ENCODE data around the gene IREB2.

The IREB2 gene, protein sequence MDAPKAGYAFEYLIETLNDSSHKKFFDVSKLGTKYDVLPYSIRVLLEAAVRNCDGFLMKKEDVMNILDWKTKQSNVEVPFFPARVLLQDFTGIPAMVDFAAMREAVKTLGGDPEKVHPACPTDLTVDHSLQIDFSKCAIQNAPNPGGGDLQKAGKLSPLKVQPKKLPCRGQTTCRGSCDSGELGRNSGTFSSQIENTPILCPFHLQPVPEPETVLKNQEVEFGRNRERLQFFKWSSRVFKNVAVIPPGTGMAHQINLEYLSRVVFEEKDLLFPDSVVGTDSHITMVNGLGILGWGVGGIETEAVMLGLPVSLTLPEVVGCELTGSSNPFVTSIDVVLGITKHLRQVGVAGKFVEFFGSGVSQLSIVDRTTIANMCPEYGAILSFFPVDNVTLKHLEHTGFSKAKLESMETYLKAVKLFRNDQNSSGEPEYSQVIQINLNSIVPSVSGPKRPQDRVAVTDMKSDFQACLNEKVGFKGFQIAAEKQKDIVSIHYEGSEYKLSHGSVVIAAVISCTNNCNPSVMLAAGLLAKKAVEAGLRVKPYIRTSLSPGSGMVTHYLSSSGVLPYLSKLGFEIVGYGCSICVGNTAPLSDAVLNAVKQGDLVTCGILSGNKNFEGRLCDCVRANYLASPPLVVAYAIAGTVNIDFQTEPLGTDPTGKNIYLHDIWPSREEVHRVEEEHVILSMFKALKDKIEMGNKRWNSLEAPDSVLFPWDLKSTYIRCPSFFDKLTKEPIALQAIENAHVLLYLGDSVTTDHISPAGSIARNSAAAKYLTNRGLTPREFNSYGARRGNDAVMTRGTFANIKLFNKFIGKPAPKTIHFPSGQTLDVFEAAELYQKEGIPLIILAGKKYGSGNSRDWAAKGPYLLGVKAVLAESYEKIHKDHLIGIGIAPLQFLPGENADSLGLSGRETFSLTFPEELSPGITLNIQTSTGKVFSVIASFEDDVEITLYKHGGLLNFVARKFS

GRCh38 chr15:78437762-78438618 lies at the start of gene IREB2:
Gene IREB2 (plus strand): TSS chr15:78438216. CDS start chr15:78438338, 122 bp downstream.
- H3K4me3 Mint-ChIP-seq, result peak within 1 kb of the TSS; percentile 89
- H3K27ac Mint-ChIP-seq, result peak within 1 kb of the TSS; percentile 92
- peaks cover 33% of the 10 kb centered on the region for H3K4me1 Mint-ChIP-seq (ENCODE audit: low read depth)
- peaks cover 3% of the 10 kb centered on the region for H3K27me3 Mint-ChIP-seq (ENCODE audit: low read depth)
- H3K36me3 Mint-ChIP-seq (ENCODE audit: low read depth), result peaks cover 13% of the 10 kb centered on the region
- no peaks in the 10 kb centered on the region for H3K9me3 Mint-ChIP-seq

DNA sequence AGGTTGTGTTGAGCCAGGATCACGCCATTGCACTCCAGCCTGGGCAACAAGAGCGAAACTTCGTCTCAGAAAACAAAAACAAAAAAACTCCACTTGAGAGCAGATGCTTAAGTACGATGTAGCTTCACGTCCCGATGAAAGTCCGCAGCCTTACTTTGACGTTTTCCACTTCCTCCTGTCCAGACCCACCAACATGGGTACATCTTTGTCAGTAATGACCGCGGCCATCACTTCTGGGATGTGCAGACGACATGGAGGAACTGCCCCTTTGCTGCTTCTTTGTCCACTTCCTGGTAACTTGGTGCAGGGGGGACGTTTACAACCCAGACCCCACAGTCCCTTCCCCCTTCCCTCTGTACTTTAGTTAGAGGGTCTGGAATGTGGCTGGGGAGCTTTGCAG lies 49.2 kb upstream of the IREB2 start:
- no peaks in the 10 kb centered on the region for H3K36me3 Mint-ChIP-seq (ENCODE audit: low read depth)
- H3K27ac Mint-ChIP-seq, result no peak overlapping the region
- no peaks in the 10 kb centered on the region for H3K4me1 Mint-ChIP-seq (ENCODE audit: low read depth)
- no peaks in the 10 kb centered on the region for H3K9me3 Mint-ChIP-seq
- H3K27me3 Mint-ChIP-seq (ENCODE audit: low read depth), result peaks cover 19% of the 10 kb centered on the region
- H3K4me3 Mint-ChIP-seq, result no peak overlapping the region

- H3K36me3 Mint-ChIP-seq (ENCODE audit: low read depth), result no peaks in the 10 kb centered on the region
Measured at GRCh38 chr15:78389322-78389721, 48.7 kb upstream of the IREB2 start.

GRCh38 chr15:78389738-78390137 lies 48.3 kb upstream of the IREB2 start:
- Mint-ChIP-seq H3K9me3 (no peaks in the 10 kb centered on the region), H3K36me3 (ENCODE audit: low read depth) (no peaks in the 10 kb centered on the region), H3K27ac (no peak overlapping the region), H3K4me1 (ENCODE audit: low read depth) (no peaks in the 10 kb centered on the region), H3K27me3 (ENCODE audit: low read depth) (peaks cover 16% of the 10 kb centered on the region), H3K4me3 (no peak overlapping the region)

More at GRCh38 chr15:78389322-78389721, 48.7 kb upstream of the IREB2 start:
- Mint-ChIP-seq H3K27ac (no peak overlapping the region), H3K4me1 (ENCODE audit: low read depth) (no peaks in the 10 kb centered on the region), H3K4me3 (no peak overlapping the region), H3K27me3 (ENCODE audit: low read depth) (peaks cover 19% of the 10 kb centered on the region), H3K9me3 (no peaks in the 10 kb centered on the region)

GRCh38 chr15:78390242-78390641 lies 47.8 kb upstream of the IREB2 start:
- Mint-ChIP-seq H3K27me3 (ENCODE audit: low read depth) (peaks cover 11% of the 10 kb centered on the region), H3K36me3 (ENCODE audit: low read depth) (no peaks in the 10 kb centered on the region), H3K9me3 (no peaks in the 10 kb centered on the region), H3K4me1 (ENCODE audit: low read depth) (no peaks in the 10 kb centered on the region), H3K27ac (no peak overlapping the region), H3K4me3 (no peak overlapping the region)

GRCh38 chr15:78390826-78391225 lies 47.2 kb upstream of the IREB2 start:
- H3K4me3 Mint-ChIP-seq, result no peak overlapping the region
- no peak overlapping the region for H3K27ac Mint-ChIP-seq
- H3K9me3 Mint-ChIP-seq, result no peaks in the 10 kb centered on the region
- no peaks in the 10 kb centered on the region for H3K4me1 Mint-ChIP-seq (ENCODE audit: low read depth)
- peaks cover 8% of the 10 kb centered on the region for H3K27me3 Mint-ChIP-seq (ENCODE audit: low read depth)
- no peaks in the 10 kb centered on the region for H3K36me3 Mint-ChIP-seq (ENCODE audit: low read depth)

GRCh38 chr15:78391781-78392180 lies 46.2 kb upstream of the IREB2 start:
- Mint-ChIP-seq H3K27ac (no peak overlapping the region), H3K4me1 (ENCODE audit: low read depth) (no peaks in the 10 kb centered on the region), H3K27me3 (ENCODE audit: low read depth) (peaks cover under 1% of the 10 kb centered on the region), H3K9me3 (no peaks in the 10 kb centered on the region), H3K36me3 (ENCODE audit: low read depth) (no peaks in the 10 kb centered on the region), H3K4me3 (no peak overlapping the region)

GRCh38 chr15:78392430-78392829 lies 45.6 kb upstream of the IREB2 start:
- H3K9me3 Mint-ChIP-seq, result no peaks in the 10 kb centered on the region
- no peaks in the 10 kb centered on the region for H3K4me1 Mint-ChIP-seq (ENCODE audit: low read depth)
- H3K27me3 Mint-ChIP-seq (ENCODE audit: low read depth), result no peaks in the 10 kb centered on the region
- no peak overlapping the region for H3K4me3 Mint-ChIP-seq
- H3K27ac Mint-ChIP-seq, result no peak overlapping the region
- H3K36me3 Mint-ChIP-seq (ENCODE audit: low read depth), result no peaks in the 10 kb centered on the region

DNA sequence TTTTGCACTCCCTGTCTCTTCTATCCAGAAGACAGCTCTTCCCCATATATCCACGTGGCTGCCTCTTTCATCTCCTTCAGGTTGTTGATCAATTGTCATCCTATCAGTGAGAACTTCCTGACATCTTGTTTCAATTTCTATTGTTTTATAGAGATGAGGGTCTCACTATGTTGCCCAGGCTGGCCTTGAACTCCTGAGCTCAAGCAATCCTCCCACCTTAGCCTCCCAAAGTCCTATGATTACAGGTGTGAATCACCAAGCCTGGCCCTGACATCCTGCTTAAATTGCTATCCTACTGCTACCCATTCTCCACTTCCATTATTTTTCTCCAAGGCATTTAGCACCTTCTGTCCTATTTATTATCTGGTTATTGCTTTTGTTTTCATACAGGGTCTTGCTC lies 44.9 kb upstream of the IREB2 start:
- H3K4me1 Mint-ChIP-seq (ENCODE audit: low read depth), result no peaks in the 10 kb centered on the region
- no peaks in the 10 kb centered on the region for H3K27me3 Mint-ChIP-seq (ENCODE audit: low read depth)
- H3K4me3 Mint-ChIP-seq, result no peak overlapping the region
- no peaks in the 10 kb centered on the region for H3K9me3 Mint-ChIP-seq
- no peaks in the 10 kb centered on the region for H3K36me3 Mint-ChIP-seq (ENCODE audit: low read depth)
- H3K27ac Mint-ChIP-seq, result no peak overlapping the region

GRCh38 chr15:78394026-78394425 lies 44.0 kb upstream of the IREB2 start:
- H3K36me3 Mint-ChIP-seq (ENCODE audit: low read depth), result no peaks in the 10 kb centered on the region
- H3K4me3 Mint-ChIP-seq, result no peak overlapping the region
- H3K27me3 Mint-ChIP-seq (ENCODE audit: low read depth), result no peaks in the 10 kb centered on the region
- H3K4me1 Mint-ChIP-seq (ENCODE audit: low read depth), result no peaks in the 10 kb centered on the region
- H3K27ac Mint-ChIP-seq, result no peak overlapping the region
- H3K9me3 Mint-ChIP-seq, result no peaks in the 10 kb centered on the region

DNA sequence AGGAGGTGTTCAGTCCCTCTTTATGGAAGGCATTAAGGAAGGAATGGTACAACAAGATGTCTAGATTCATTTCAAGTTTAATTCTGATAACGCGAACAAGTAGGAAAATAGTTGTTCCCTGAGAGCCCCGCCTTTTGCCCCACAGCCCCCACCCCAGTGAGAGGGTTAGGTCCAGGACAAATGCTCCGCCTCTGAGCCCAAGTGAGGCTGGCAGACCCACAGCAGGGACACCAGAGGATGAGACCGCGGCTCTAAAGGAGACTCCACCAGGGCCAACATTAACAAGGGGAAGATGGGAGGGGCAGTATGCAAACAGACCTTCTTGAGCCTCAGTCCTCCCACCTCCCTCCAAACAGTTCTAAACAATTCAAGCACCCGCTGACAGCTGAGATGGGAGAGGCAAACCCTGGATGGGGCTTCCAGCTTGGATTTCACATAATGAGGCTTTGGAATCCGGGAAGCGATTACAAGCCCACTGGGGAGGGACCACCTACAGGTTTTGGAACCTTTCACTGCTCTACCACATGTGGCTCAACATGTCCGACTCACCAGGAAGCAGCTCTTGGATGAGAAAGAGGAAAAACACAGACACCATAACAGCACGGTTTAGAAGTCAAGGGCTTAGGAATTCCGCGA lies 42.9 kb upstream of the IREB2 start:
- Mint-ChIP-seq H3K4me1 (ENCODE audit: low read depth) (no peaks in the 10 kb centered on the region), H3K27ac (no peak overlapping the region), H3K36me3 (ENCODE audit: low read depth) (no peaks in the 10 kb centered on the region), H3K27me3 (ENCODE audit: low read depth) (no peaks in the 10 kb centered on the region), H3K4me3 (no peak overlapping the region), H3K9me3 (no peaks in the 10 kb centered on the region)

- Mint-ChIP-seq H3K27ac (no peak overlapping the region), H3K27me3 (ENCODE audit: low read depth) (no peaks in the 10 kb centered on the region), H3K4me1 (ENCODE audit: low read depth) (no peaks in the 10 kb centered on the region), H3K9me3 (no peaks in the 10 kb centered on the region), H3K4me3 (no peak overlapping the region), H3K36me3 (ENCODE audit: low read depth) (no peaks in the 10 kb centered on the region)
Measured at GRCh38 chr15:78396186-78396814, 41.7 kb upstream of the IREB2 start.

DNA sequence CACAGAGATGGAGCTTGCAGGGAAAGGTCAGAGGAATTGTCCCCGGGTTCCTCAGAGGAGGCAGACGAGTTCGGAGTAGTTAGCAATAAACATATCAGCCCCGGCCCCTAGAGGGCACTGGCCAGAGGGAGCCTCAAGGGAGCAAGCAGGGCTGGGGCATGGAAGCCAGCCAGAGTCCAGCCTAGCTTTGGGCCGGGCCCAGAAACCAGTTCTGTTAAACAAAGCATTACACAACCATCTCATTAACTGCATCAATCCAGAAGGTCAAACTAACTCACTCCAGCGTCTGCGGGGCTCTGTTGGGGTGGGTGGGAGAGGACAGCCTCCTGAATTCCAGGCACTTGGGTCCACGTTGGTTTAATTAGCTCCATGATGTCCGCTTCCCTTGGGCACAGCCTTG lies 41.0 kb upstream of the IREB2 start:
- H3K27me3 Mint-ChIP-seq (ENCODE audit: low read depth), result no peaks in the 10 kb centered on the region
- no peak overlapping the region for H3K27ac Mint-ChIP-seq
- H3K4me1 Mint-ChIP-seq (ENCODE audit: low read depth), result no peaks in the 10 kb centered on the region
- no peaks in the 10 kb centered on the region for H3K9me3 Mint-ChIP-seq
- H3K4me3 Mint-ChIP-seq, result no peak overlapping the region
- H3K36me3 Mint-ChIP-seq (ENCODE audit: low read depth), result no peaks in the 10 kb centered on the region
